ENCODE results near the gene AP1S3. TPM values are rescaled to one million over a fixed set of nuclear protein-coding genes. Genes with fewer than 3 reads are reported as not detected.
A peak's percentile ranks its signal among the peaks of the same experiment; 100 is the strongest.
"Not testable (repeated sequence)": the region's sequence is repeated elsewhere in the genome, so short reads cannot be mapped to it uniquely, and the experiment has no call there.

The AP1S3 gene
- total RNA-seq, 1 experiment from 2014 or later = 27.7 TPM

- peak; percentile 11 for DNase-seq (ENCODE audit: low spot score)
Measured at GRCh38 chr2:223801736-223802135, 35.6 kb downstream of the AP1S3 start.

GRCh38 chr2:223800908-223801307 lies 36.5 kb downstream of the AP1S3 start:
- no peak for DNase-seq (ENCODE audit: low spot score)

GRCh38 chr2:223797811-223798721 lies 39.3 kb downstream of the AP1S3 start:
- peak; percentile 44 for DNase-seq (ENCODE audit: low spot score)

GRCh38 chr2:223797037-223797436 lies 40.3 kb downstream of the AP1S3 start:
- peak; percentile 87 for DNase-seq (ENCODE audit: low spot score)

- no peak for DNase-seq (ENCODE audit: low spot score)
Measured at GRCh38 chr2:223789423-223789822, 48.0 kb downstream of the AP1S3 start.

- no peak for DNase-seq (ENCODE audit: low spot score)
Measured at GRCh38 chr2:223788826-223789225, 48.6 kb downstream of the AP1S3 start.

GRCh38 chr2:223788106-223788505 lies 49.3 kb downstream of the AP1S3 start:
- not testable (repeated sequence) for DNase-seq (ENCODE audit: low spot score)

- DNase-seq (ENCODE audit: low spot score) = no peak
Measured at GRCh38 chr2:223787358-223787757, 50.0 kb downstream of the AP1S3 start.

GRCh38 chr2:223786943-223787342 lies 50.4 kb downstream of the AP1S3 start:
- DNase-seq (ENCODE audit: low spot score) = no peak

- no peak for DNase-seq (ENCODE audit: low spot score)
Measured at GRCh38 chr2:223786236-223786635, 51.1 kb downstream of the AP1S3 start.

- no peak for DNase-seq (ENCODE audit: low spot score)
Measured at GRCh38 chr2:223784221-223784772, 53.1 kb downstream of the AP1S3 start.

- DNase-seq (ENCODE audit: low spot score) = no peak
Measured at GRCh38 chr2:223782629-223783028, 54.8 kb downstream of the AP1S3 start.

- no peak for DNase-seq (ENCODE audit: low spot score)
Measured at GRCh38 chr2:223781560-223781959, 55.8 kb downstream of the AP1S3 start.

- DNase-seq (ENCODE audit: low spot score) = peak; percentile 50
Measured at GRCh38 chr2:223779877-223780276, 57.5 kb downstream of the AP1S3 start.

- DNase-seq (ENCODE audit: low spot score) = no peak
Measured at GRCh38 chr2:223774193-223774592, 63.2 kb downstream of the AP1S3 start.

GRCh38 chr2:223772363-223772762 lies 65.0 kb downstream of the AP1S3 start:
- DNase-seq (ENCODE audit: low spot score) = no peak

GRCh38 chr2:223771475-223771874 lies 65.9 kb downstream of the AP1S3 start:
- no peak for DNase-seq (ENCODE audit: low spot score)

GRCh38 chr2:223768179-223768578 lies 69.2 kb downstream of the AP1S3 start:
- no peak for DNase-seq (ENCODE audit: low spot score)

GRCh38 chr2:223767341-223767740 lies 70.0 kb downstream of the AP1S3 start:
- DNase-seq (ENCODE audit: low spot score) = no peak

- no peak for DNase-seq (ENCODE audit: low spot score)
Measured at GRCh38 chr2:223765221-223765785, 72.1 kb downstream of the AP1S3 start.

GRCh38 chr2:223764796-223765195 lies 72.6 kb downstream of the AP1S3 start:
- no peak for DNase-seq (ENCODE audit: low spot score)

- DNase-seq (ENCODE audit: low spot score) = no peak
Measured at GRCh38 chr2:223762853-223763252, 74.5 kb downstream of the AP1S3 start.

- DNase-seq (ENCODE audit: low spot score) = not testable (repeated sequence)
Measured at GRCh38 chr2:223761746-223762145, 75.6 kb downstream of the AP1S3 start.

Data from A172 (cell line).